Fibroblast of the aortic adventitia (primary cell): ENCODE data around the gene CDC23. TPM values are rescaled to one million over a fixed set of nuclear protein-coding genes. Genes with fewer than 3 reads are reported as not detected.
"Not testable (repeated sequence)": the region's sequence is repeated elsewhere in the genome, so short reads cannot be mapped to it uniquely, and the experiment has no call there.

Experiments
- DNase-seq: peaks from one replicate; pipeline ENCODE4 v3.0.0-alpha.2; 2010; ENCODE audit warnings: low read depth
- H3K4me3 ChIP-seq: 2 replicates; pipeline ENCODE4 v1.5.1; 2011; ENCODE audit warnings: low read depth, mild to moderate bottlenecking, control low read depth, low read length, moderate library complexity
- total RNA-seq: library from RNA; depleted of rRNA; stranded (reverse); fragments of >200 nt; gene quantifications from 2 replicates; pipeline ENCODE4 v1.2.3, GENCODE V29; 2012; ENCODE audit warnings: low replicate concordance
- TF ChIP-seq, protein P1 (sequence below): IDR thresholded peaks from 2 replicates; pipeline ENCODE4 v1.5.1; 2011; ENCODE audit warnings: mild to moderate bottlenecking, low read length, control low read depth, inconsistent platforms; ENCODE audit not compliant: insufficient read depth

Gene CDC23
- total RNA-seq, 1 donor = 31.4 TPM

DNA sequence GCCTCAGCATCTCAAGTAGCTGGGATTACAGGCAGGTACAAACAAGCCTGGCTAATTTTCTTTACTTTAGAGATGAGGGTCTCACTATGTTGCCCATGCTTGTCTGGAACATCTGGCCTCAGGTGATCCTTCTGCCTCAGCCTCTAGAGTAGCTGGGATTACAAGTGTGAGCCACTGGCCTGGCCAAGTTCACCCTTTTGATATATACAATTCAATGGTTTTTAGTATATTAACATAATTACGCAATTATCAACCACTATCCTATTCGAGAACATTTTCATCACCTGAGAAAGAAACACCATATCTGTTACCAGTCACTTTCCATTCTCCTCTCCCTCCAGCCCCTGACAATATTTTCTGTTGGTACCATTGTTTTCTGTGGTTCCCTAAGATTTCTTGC, 3.7 kb upstream of the CDC23 start:
- DNase-seq = no peak
- TF ChIP-seq, protein P1, sequence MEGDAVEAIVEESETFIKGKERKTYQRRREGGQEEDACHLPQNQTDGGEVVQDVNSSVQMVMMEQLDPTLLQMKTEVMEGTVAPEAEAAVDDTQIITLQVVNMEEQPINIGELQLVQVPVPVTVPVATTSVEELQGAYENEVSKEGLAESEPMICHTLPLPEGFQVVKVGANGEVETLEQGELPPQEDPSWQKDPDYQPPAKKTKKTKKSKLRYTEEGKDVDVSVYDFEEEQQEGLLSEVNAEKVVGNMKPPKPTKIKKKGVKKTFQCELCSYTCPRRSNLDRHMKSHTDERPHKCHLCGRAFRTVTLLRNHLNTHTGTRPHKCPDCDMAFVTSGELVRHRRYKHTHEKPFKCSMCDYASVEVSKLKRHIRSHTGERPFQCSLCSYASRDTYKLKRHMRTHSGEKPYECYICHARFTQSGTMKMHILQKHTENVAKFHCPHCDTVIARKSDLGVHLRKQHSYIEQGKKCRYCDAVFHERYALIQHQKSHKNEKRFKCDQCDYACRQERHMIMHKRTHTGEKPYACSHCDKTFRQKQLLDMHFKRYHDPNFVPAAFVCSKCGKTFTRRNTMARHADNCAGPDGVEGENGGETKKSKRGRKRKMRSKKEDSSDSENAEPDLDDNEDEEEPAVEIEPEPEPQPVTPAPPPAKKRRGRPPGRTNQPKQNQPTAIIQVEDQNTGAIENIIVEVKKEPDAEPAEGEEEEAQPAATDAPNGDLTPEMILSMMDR = no peak
- no peak overlapping the region for H3K4me3 ChIP-seq

- peak overlapping the region; percentile 100 for H3K4me3 ChIP-seq
- DNase-seq = no peak
- TF ChIP-seq, protein P1 = no peak
These were observed 329 bp downstream of the CDC23 start for GRCh38 chr5:138212828-138213160.

DNA sequence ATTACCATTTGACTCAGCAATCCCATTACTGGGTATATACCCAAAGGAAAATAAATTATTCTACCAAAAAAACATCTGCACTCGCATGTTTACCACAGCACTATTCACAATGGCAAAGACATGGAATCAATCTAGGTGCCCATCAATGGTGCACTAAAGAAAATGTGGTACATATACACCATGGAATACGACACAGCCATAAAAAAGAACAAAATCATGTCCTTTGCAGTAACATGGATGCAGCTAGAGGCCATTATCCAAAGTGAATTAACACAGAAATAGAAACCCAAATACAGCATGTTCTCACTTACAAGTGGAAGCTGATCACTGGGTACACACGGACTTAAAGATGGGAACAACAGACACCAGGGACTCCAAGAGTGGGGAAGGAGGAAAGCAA, 2.1 kb downstream of the CDC23 start:
- DNase-seq = no peak
- TF ChIP-seq, protein P1 = no peak

GRCh38 chr5:138193859-138194258, 19.3 kb downstream of the CDC23 start:
- H3K4me3 ChIP-seq, DNase-seq: not testable (repeated sequence)

More for the DNA sequence above, 2.1 kb downstream of the CDC23 start:
- no peak overlapping the region for H3K4me3 ChIP-seq

GRCh38 chr5:138192826-138193225, 20.3 kb downstream of the CDC23 start:
- TF ChIP-seq, protein P1 = no peak
- no peak for DNase-seq
- no peak overlapping the region for H3K4me3 ChIP-seq

GRCh38 chr5:138188626-138189025, 24.5 kb downstream of the CDC23 start:
- no peak overlapping the region for H3K4me3 ChIP-seq
- TF ChIP-seq, protein P1 = no peak
- DNase-seq = no peak

GRCh38 chr5:138186002-138186447, 27.1 kb downstream of the CDC23 start:
- no peak for DNase-seq
- H3K4me3 ChIP-seq = no peak overlapping the region
- TF ChIP-seq, protein P1 = no peak
